Measurements from ENCODE around the gene ACMSD. TPM values are rescaled to one million over a fixed set of nuclear protein-coding genes. Genes with fewer than 3 reads are reported as not detected.

ACMSD gene
- total RNA-seq, 4 donors from 2014 or later: 0.29 TPM; not detected in 3

GRCh38 chr2:134918526-134919340 lies 80.3 kb downstream of the ACMSD start, which contains the start of gene CCNT2:
Gene CCNT2, plus strand, starts transcription at chr2:134918822. Its CDS starts 33 bp downstream, at chr2:134918855.
- in situ Hi-C loops (cut with MboI; ENCODE audit: low sequenced_read_pairs in 4 of 4): loop anchor here in 1 of 4 donors (10.0 to 25.0 kb wide), 2 partner anchors 136 to 806 kb away; partner anchors contain the start of gene RAB3GAP1
- Histone ChIP-seq H3K4me3 (peak within 1 kb of the TSS; percentile 96 to 99 (median 96)), H3K9me3 (no peaks in the 10 kb centered on the region), H3K4me1 (peaks cover 41 to 45% of the 10 kb centered on the region in 2 donors), H3K36me3 (no peaks in the 10 kb centered on the region), H3K27me3 (no peaks in the 10 kb centered on the region), H3K27ac (peak within 1 kb of the TSS; percentile 99 to 100 (median 100))
- ATAC-seq (peak; percentile 86 to 89), DNase-seq (peak; percentile 97 to 99)
- intact Hi-C loops (cut with DNase I; ENCODE audit: low total_unique reads): loop anchor here (1.0 to 5.0 kb wide), 4 partner anchors 134 to 1069 kb away; partner anchors contain the start of genes DARS1, RAB3GAP1 and UBXN4
- TF ChIP-seq POLR2A (IDR thresholded peaks at IDR 0.05): peak; percentile 17 to 44
- peak in 3 of 5 experiments; percentile 22 to 34 (median 22) for TF ChIP-seq CTCF (IDR thresholded peaks at IDR 0.05 in 4 of 5, conservative IDR thresholded peaks at IDR 0.05 in 1 of 5)

- ATAC-seq: peak; percentile 14 to 31
- Histone ChIP-seq H3K36me3 (no peaks in the 10 kb centered on the region), H3K27me3 (no peaks in the 10 kb centered on the region), H3K4me1 (peaks cover 47 to 49% of the 10 kb centered on the region in 2 donors), H3K4me3 (peak overlapping the region; percentile 96 to 99 (median 96)), H3K27ac (peak overlapping the region; percentile 99 to 100 (median 100)), H3K9me3 (no peaks in the 10 kb centered on the region)
- peak; percentile 4 to 50 for DNase-seq
- in situ Hi-C loops (cut with MboI; ENCODE audit: low sequenced_read_pairs in 4 of 4): loop anchor here in 2 of 4 donors (10.0 to 25.0 kb wide), 3 partner anchors 135 to 807 kb away; partner anchors contain the start of gene RAB3GAP1 (in 1 of the 2)
- TF ChIP-seq POLR2A (IDR thresholded peaks at IDR 0.05) (no peak), CTCF (IDR thresholded peaks at IDR 0.05 in 4 of 5, conservative IDR thresholded peaks at IDR 0.05 in 1 of 5) (no peak)
- intact Hi-C loops (cut with DNase I; ENCODE audit: low total_unique reads): loop anchor here (2.0 to 5.0 kb wide), 3 partner anchors 133 to 1068 kb away; partner anchors contain the start of genes DARS1, RAB3GAP1 and UBXN4
Measured at GRCh38 chr2:134919341-134920210, 81.2 kb downstream of the ACMSD start.

- Histone ChIP-seq H3K27ac (no peak overlapping the region), H3K36me3 (no peaks in the 10 kb centered on the region), H3K4me1 (peaks cover 69 to 75% of the 10 kb centered on the region in 2 donors), H3K4me3 (no peak overlapping the region), H3K9me3 (no peaks in the 10 kb centered on the region), H3K27me3 (no peaks in the 10 kb centered on the region)
- TF ChIP-seq POLR2A (IDR thresholded peaks at IDR 0.05) (no peak), CTCF (IDR thresholded peaks at IDR 0.05 in 4 of 5, conservative IDR thresholded peaks at IDR 0.05 in 1 of 5) (no peak)
- no peak for ATAC-seq
- in situ Hi-C loops (cut with MboI; ENCODE audit: low sequenced_read_pairs in 4 of 4) (loop anchor here in 2 of 4 donors (10.0 to 25.0 kb wide), 2 partner anchors 600 to 813 kb away; no protein-coding TSS in a partner anchor), intact Hi-C loops (cut with DNase I; ENCODE audit: low total_unique reads) (no loop called here)
- no peak for DNase-seq
Measured at GRCh38 chr2:134924912-134925311, 86.5 kb downstream of the ACMSD start.

GRCh38 chr2:134926231-134926931 lies 88.0 kb downstream of the ACMSD start:
- H3K4me1 ChIP-seq: peaks cover 54 to 69% of the 10 kb centered on the region in 2 donors
- peak overlapping the region; percentile 15 to 37 (median 31) for H3K27ac ChIP-seq

More at GRCh38 chr2:134926231-134926931, 88.0 kb downstream of the ACMSD start:
- intact Hi-C loops (cut with DNase I; ENCODE audit: low total_unique reads): no loop called here
- Histone ChIP-seq H3K27me3 (no peaks in the 10 kb centered on the region), H3K4me3 (no peak overlapping the region), H3K9me3 (no peaks in the 10 kb centered on the region), H3K36me3 (no peaks in the 10 kb centered on the region)
- ATAC-seq (peak in 1 of 2 donors; percentile 29), DNase-seq (no peak)
- no peak for TF ChIP-seq CTCF (IDR thresholded peaks at IDR 0.05 in 4 of 5, conservative IDR thresholded peaks at IDR 0.05 in 1 of 5)
- no peak for TF ChIP-seq POLR2A (IDR thresholded peaks at IDR 0.05)
- in situ Hi-C loops (cut with MboI; ENCODE audit: low sequenced_read_pairs in 4 of 4): loop anchor here in 1 of 4 donors (10.0 kb wide), 1 partner anchor 598 kb away; no protein-coding TSS in a partner anchor

Data from gastrocnemius medialis (tissue), 4 donors.